Activated CD4-positive, alpha-beta memory T cell treated with anti-CD3 and anti-CD28 coated beads, Interleukin-2, amount 10 ng/mL, durations not matched to agents 7 days and 5 days (primary cell): ENCODE data around the gene CAPN12. TPM values are rescaled to one million over a fixed set of nuclear protein-coding genes. Genes with fewer than 3 reads are reported as not detected.

ENCODE experiments used
- CTCF ChIA-PET: fragments of 350-600 bp; sonication (Branson Sonifier 250); formaldehyde crosslinking; loops from one replicate; lab custom pipeline; 2021; ENCODE audit warnings: antibody characterized with exemption, inconsistent platforms; lab: Charles Lee
- POLR2A ChIA-PET: fragments of 350-600 bp; sonication (Branson Sonifier 250); formaldehyde crosslinking; loops from one replicate; lab custom pipeline; 2021; ENCODE audit warnings: antibody characterized with exemption; lab: Charles Lee
- DNase-seq: peaks from one replicate; pipeline ENCODE4 v3.0.0-alpha.2; 2020
- H3K27ac Mint-ChIP-seq: one replicate; pipeline ENCODE4 v1.8.0; 2021; ENCODE audit warnings: mild to moderate bottlenecking, mixed read lengths
- H3K27me3 Mint-ChIP-seq: one replicate; pipeline ENCODE4 v1.8.0; 2021; ENCODE audit warnings: mixed read lengths
- H3K36me3 Mint-ChIP-seq: one replicate; pipeline ENCODE4 v1.8.0; 2021; ENCODE audit warnings: low read depth, mixed read lengths
- H3K4me1 Mint-ChIP-seq: one replicate; pipeline ENCODE4 v1.8.0; 2021; ENCODE audit warnings: mixed read lengths
- H3K4me3 Mint-ChIP-seq: one replicate; pipeline ENCODE4 v1.8.0; 2021; ENCODE audit warnings: mild to moderate bottlenecking, mixed read lengths
- H3K9me3 Mint-ChIP-seq: one replicate; pipeline ENCODE4 v1.8.0; 2021; ENCODE audit warnings: mixed read lengths
- total RNA-seq, 2 experiments: library from RNA; stranded (reverse); gene quantifications; one replicate each; pipeline ENCODE4 v1.2.3, GENCODE V29; 2021

CAPN12 gene
- total RNA-seq, 2 experiments from 2014 or later, result 22.9 to 24.9 TPM

GRCh38 chr19:38742296-38742695, 2.0 kb downstream of the CAPN12 start:
- CTCF ChIA-PET, result interaction anchor here (1.2 kb wide), 1 partner anchor 145 kb away, joined by 3 read pairs; no protein-coding TSS in a partner anchor
- no peak overlapping the region for H3K4me3 Mint-ChIP-seq
- H3K36me3 Mint-ChIP-seq, result no peaks in the 10 kb centered on the region
- no peak for DNase-seq
- peaks cover 28% of the 10 kb centered on the region for H3K4me1 Mint-ChIP-seq
- POLR2A ChIA-PET, result no interaction called here
- H3K27me3 Mint-ChIP-seq, result peaks cover 4% of the 10 kb centered on the region
- H3K9me3 Mint-ChIP-seq, result no peaks in the 10 kb centered on the region
- no peak overlapping the region for H3K27ac Mint-ChIP-seq

DNA sequence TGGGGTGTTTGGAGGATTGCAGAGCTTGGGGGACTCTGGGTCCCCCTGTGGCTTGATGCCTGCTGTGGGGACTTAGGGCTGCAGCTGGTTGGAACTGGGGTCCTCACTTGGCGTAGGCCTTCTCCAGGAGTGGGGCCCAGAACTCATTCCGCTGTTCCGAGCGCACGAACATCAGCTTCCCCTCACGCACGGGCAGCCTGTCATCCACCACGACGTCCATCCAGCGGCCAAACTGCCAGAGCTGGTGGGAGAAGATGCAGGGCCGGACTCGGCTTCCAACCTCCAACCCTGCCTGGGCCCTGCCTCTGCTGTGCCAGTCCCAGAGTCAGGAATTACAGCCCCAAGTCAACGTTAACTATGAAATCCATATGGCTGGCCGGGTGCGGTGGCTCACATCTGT, 2.6 kb downstream of the CAPN12 start:
- no peak for DNase-seq
- H3K27me3 Mint-ChIP-seq, result peaks cover 4% of the 10 kb centered on the region
- CTCF ChIA-PET, result interaction anchor here (0.6 to 1.2 kb wide), 2 partner anchors 23 to 146 kb away, joined by 3 read pairs; no protein-coding TSS in a partner anchor
- no peak overlapping the region for H3K4me3 Mint-ChIP-seq
- no peak overlapping the region for H3K27ac Mint-ChIP-seq
- H3K36me3 Mint-ChIP-seq, result no peaks in the 10 kb centered on the region
- H3K9me3 Mint-ChIP-seq, result no peaks in the 10 kb centered on the region
- POLR2A ChIA-PET, result no interaction called here
- peaks cover 28% of the 10 kb centered on the region for H3K4me1 Mint-ChIP-seq

- CTCF ChIA-PET, result interaction anchor here (0.6 kb wide), 1 partner anchor 24 kb away, joined by 3 read pairs; no protein-coding TSS in a partner anchor
- Mint-ChIP-seq H3K9me3 (no peaks in the 10 kb centered on the region), H3K27me3 (peaks cover 4% of the 10 kb centered on the region), H3K4me3 (no peak overlapping the region), H3K4me1 (peaks cover 33% of the 10 kb centered on the region), H3K27ac (no peak overlapping the region), H3K36me3 (no peaks in the 10 kb centered on the region)
- POLR2A ChIA-PET, result no interaction called here
- DNase-seq, result no peak
These were observed 3.3 kb downstream of the CAPN12 start for GRCh38 chr19:38740932-38741331.

GRCh38 chr19:38740257-38740592, 4.0 kb downstream of the CAPN12 start:
- ChIA-PET POLR2A (no interaction called here), CTCF (interaction anchor here (0.7 to 1.7 kb wide), 2 partner anchors 147 to 190 kb away, joined by 4 to 11 read pairs; partner anchors contain the start of genes MRPS12 and SARS2)
- Mint-ChIP-seq H3K4me1 (peaks cover 35% of the 10 kb centered on the region), H3K4me3 (no peak overlapping the region), H3K27ac (no peak overlapping the region), H3K27me3 (peaks cover 4% of the 10 kb centered on the region), H3K9me3 (no peaks in the 10 kb centered on the region), H3K36me3 (no peaks in the 10 kb centered on the region)
- no peak for DNase-seq

GRCh38 chr19:38739440-38740256, 4.6 kb downstream of the CAPN12 start:
- H3K4me3 Mint-ChIP-seq, result no peak overlapping the region
- ChIA-PET CTCF (interaction anchor here (1.0 to 1.7 kb wide), 2 partner anchors 30 to 191 kb away, joined by 3 to 11 read pairs; partner anchors contain the start of genes MRPS12 and SARS2), POLR2A (interaction anchor here (1.5 kb wide), 1 partner anchor 30 kb away, joined by 3 read pairs; no protein-coding TSS in a partner anchor)
- peaks cover 4% of the 10 kb centered on the region for H3K27me3 Mint-ChIP-seq
- peak; percentile 39 for DNase-seq
- H3K27ac Mint-ChIP-seq, result no peak overlapping the region
- H3K4me1 Mint-ChIP-seq, result peaks cover 38% of the 10 kb centered on the region
- no peaks in the 10 kb centered on the region for H3K36me3 Mint-ChIP-seq
- H3K9me3 Mint-ChIP-seq, result no peaks in the 10 kb centered on the region

- H3K27ac Mint-ChIP-seq, result no peak overlapping the region
- peaks cover 51% of the 10 kb centered on the region for H3K4me1 Mint-ChIP-seq
- POLR2A ChIA-PET, result interaction anchor here (1.2 to 1.5 kb wide), 2 partner anchors 31 to 82 kb away, joined by 3 read pairs; no protein-coding TSS in a partner anchor
- no peak for DNase-seq
- H3K36me3 Mint-ChIP-seq, result no peaks in the 10 kb centered on the region
- H3K9me3 Mint-ChIP-seq, result no peaks in the 10 kb centered on the region
- peak overlapping the region; percentile 49 for H3K4me3 Mint-ChIP-seq
- CTCF ChIA-PET, result interaction anchor here (1.7 kb wide), 1 partner anchor 192 kb away, joined by 11 read pairs; the partner anchor contains the start of genes MRPS12 and SARS2
- peaks cover 4% of the 10 kb centered on the region for H3K27me3 Mint-ChIP-seq
These were observed 6.1 kb downstream of the CAPN12 start for GRCh38 chr19:38737921-38738737.

DNA sequence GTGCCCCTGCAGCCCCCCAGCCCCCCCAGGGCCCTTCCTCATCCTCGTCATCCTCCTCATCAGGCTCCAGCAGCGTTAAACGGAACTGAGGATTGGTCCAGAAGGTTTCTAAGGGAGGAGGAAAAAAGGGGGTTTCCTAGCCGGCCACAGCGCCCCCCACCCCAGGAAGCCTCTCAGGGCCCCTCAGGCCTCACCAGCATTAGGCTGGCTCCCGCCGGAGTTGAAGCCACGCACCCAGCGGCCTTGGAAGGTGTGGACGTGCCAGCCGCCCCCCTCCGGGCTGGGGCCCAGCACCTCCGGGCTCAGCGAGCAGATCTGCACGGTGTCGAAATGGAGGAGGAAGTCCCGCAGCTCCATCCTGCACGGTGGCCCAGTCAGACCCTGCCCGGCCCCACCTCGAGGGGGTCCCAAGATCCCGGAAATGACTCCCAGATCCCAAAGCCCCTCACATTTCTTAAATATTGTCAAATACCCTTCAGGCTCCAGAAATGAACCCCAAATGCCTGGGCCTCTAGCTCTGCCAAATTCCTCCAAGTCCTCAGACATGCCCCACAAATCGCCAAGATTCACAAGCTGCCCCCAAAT, 6.9 kb downstream of the CAPN12 start:
- Mint-ChIP-seq H3K9me3 (no peaks in the 10 kb centered on the region), H3K27ac (no peak overlapping the region), H3K27me3 (peaks cover 4% of the 10 kb centered on the region), H3K4me1 (peaks cover 58% of the 10 kb centered on the region), H3K4me3 (peak overlapping the region; percentile 49), H3K36me3 (peaks cover 6% of the 10 kb centered on the region)
- CTCF ChIA-PET, result no interaction called here
- POLR2A ChIA-PET, result interaction anchor here (1.2 kb wide), 1 partner anchor 83 kb away, joined by 3 read pairs; no protein-coding TSS in a partner anchor
- no peak for DNase-seq

- Mint-ChIP-seq H3K36me3 (peaks cover 13% of the 10 kb centered on the region), H3K4me1 (peaks cover 62% of the 10 kb centered on the region), H3K27me3 (peaks cover 4% of the 10 kb centered on the region), H3K9me3 (no peaks in the 10 kb centered on the region), H3K27ac (no peak overlapping the region), H3K4me3 (peak overlapping the region; percentile 63)
- ChIA-PET POLR2A (no interaction called here), CTCF (no interaction called here)
- peak; percentile 70 for DNase-seq
These were observed 7.6 kb downstream of the CAPN12 start for GRCh38 chr19:38736413-38737280.

DNA sequence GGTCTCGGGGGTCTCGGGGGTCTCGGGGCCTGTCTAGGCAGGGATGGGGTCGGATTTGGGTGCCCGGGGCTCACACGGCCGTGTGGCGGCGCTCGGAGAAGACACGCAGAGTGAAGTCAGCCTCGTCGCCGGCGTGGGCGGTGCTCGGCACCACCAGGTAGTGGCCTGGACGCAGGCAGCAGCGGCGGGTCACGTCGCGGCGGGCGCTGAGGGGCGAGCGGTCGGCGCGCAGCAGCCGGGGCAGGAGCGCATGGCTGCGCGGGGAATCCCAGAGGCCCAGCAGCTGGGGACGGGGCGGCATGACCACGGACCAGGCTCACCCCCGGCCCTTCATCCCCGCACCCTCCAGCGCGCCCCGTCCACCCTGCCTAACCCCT, 8.2 kb downstream of the CAPN12 start:
- Mint-ChIP-seq H3K4me1 (peaks cover 62% of the 10 kb centered on the region), H3K9me3 (no peaks in the 10 kb centered on the region), H3K27ac (no peak overlapping the region), H3K27me3 (peaks cover 4% of the 10 kb centered on the region), H3K4me3 (peak overlapping the region; percentile 63), H3K36me3 (peaks cover 17% of the 10 kb centered on the region)
- ChIA-PET CTCF (no interaction called here), POLR2A (interaction anchor here (1.3 to 2.6 kb wide), 3 partner anchors 33 to 106 kb away, joined by 4 to 11 read pairs (median 5); no protein-coding TSS in a partner anchor)
- peak; percentile 65 for DNase-seq

DNA sequence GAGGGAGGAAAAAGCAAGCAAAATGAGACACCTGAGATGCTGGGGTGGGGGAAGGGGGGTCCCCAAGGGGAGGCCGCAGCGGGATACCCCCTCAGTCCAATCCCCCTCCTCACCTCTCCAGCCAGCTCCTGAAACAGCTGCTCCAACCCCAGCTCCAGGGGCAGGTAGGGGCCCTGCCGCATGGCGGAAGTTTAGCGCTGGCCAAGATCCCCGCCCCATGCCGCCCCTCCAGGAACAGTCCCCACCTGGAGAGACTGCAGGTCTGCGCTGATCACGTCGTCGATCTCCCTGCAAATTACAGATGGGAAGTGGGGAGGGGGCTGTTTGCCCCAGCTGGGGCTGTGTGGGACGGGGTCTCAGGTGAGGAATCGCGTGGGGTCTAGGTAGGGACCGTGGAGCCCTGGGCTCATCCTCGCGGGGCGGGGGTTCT, 9.0 kb downstream of the CAPN12 start:
- Mint-ChIP-seq H3K36me3 (peaks cover 22% of the 10 kb centered on the region), H3K27ac (peak overlapping the region; percentile 89), H3K4me3 (peak overlapping the region; percentile 79), H3K9me3 (no peaks in the 10 kb centered on the region), H3K4me1 (peaks cover 66% of the 10 kb centered on the region), H3K27me3 (peaks cover 4% of the 10 kb centered on the region)
- ChIA-PET CTCF (interaction anchor here (0.9 to 3.3 kb wide), 6 partner anchors 9 to 333 kb away, joined by 3 to 24 read pairs (median 3); partner anchors contain the start of genes CAPN12, FAM98C, MRPS12 and SARS2), POLR2A (interaction anchor here (0.7 to 2.6 kb wide), 18 partner anchors 10 to 361 kb away, joined by 3 to 11 read pairs (median 4); partner anchors contain the start of genes ACTN4, EIF3K, FAM98C and PSMD8)
- DNase-seq, result peak; percentile 55

GRCh38 chr19:38734426-38735256, 9.6 kb downstream of the CAPN12 start:
- peaks cover 62% of the 10 kb centered on the region for H3K4me1 Mint-ChIP-seq
- peak; percentile 69 for DNase-seq
- POLR2A ChIA-PET, result interaction anchor here (0.6 to 3.3 kb wide), 27 partner anchors 10 to 360 kb away, joined by 3 to 15 read pairs (median 4); partner anchors contain the start of genes ACTN4, EIF3K, FAM98C and MRPS12
- peaks cover 27% of the 10 kb centered on the region for H3K36me3 Mint-ChIP-seq
- H3K9me3 Mint-ChIP-seq, result no peaks in the 10 kb centered on the region
- peaks cover 4% of the 10 kb centered on the region for H3K27me3 Mint-ChIP-seq
- peak overlapping the region; percentile 79 for H3K4me3 Mint-ChIP-seq
- CTCF ChIA-PET, result interaction anchor here (0.6 to 3.3 kb wide), 7 partner anchors 10 to 332 kb away, joined by 3 to 24 read pairs (median 3); partner anchors contain the start of genes CAPN12, FAM98C, MRPS12 and SARS2
- peak overlapping the region; percentile 89 for H3K27ac Mint-ChIP-seq
